Measurements from ENCODE around the gene AK4. TPM values are rescaled to one million over a fixed set of nuclear protein-coding genes. Genes with fewer than 3 reads are reported as not detected.

The AK4 gene
- total RNA-seq, 3 donors from 2014 or later (not counting 1 experiment from before 2014, with no cell fraction given), result 0.32 to 1.6 (median 0.75) TPM

DNA sequence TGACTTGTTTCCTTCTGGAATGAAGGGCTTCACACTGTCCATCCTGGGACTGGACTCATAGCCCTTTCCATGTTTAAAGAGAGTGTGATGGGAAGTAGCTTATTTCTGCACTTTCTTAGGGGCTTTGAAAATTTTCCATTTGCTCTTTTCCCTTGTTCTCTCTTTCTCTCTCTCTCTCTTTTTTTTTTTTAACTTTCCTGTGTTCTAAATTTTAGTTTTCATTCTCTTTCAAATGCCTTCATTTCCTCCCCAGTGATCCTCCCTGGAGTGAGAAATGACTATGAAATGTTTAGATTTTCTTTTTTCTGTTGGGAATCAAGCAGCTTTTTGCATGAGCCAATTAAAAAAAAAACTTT is 2.1 kb downstream of the AK4 start:
- no peaks in the 10 kb centered on the region for H3K36me3 Mint-ChIP-seq
- peaks cover 0 to 13% of the 10 kb centered on the region in 2 donors for H3K4me1 Mint-ChIP-seq
- Histone ChIP-seq H3K36me3 (ENCODE audit: control insufficient read depth, insufficient read depth, low read length) (no peaks in the 10 kb centered on the region), H3K9me3 (ENCODE audit: control insufficient read depth, insufficient read depth, low read length) (no peaks in the 10 kb centered on the region), H3K27ac (ENCODE audit: low read length) (no peak overlapping the region), H3K27me3 (ENCODE audit: control insufficient read depth, insufficient read depth, low read length) (peaks cover 12% of the 10 kb centered on the region), H3K4me3 (ENCODE audit: low read length) (no peak overlapping the region), H3K4me1 (ENCODE audit: control insufficient read depth, insufficient read depth, low read length) (peaks cover 14% of the 10 kb centered on the region)
- TF ChIP-seq, protein P1, sequence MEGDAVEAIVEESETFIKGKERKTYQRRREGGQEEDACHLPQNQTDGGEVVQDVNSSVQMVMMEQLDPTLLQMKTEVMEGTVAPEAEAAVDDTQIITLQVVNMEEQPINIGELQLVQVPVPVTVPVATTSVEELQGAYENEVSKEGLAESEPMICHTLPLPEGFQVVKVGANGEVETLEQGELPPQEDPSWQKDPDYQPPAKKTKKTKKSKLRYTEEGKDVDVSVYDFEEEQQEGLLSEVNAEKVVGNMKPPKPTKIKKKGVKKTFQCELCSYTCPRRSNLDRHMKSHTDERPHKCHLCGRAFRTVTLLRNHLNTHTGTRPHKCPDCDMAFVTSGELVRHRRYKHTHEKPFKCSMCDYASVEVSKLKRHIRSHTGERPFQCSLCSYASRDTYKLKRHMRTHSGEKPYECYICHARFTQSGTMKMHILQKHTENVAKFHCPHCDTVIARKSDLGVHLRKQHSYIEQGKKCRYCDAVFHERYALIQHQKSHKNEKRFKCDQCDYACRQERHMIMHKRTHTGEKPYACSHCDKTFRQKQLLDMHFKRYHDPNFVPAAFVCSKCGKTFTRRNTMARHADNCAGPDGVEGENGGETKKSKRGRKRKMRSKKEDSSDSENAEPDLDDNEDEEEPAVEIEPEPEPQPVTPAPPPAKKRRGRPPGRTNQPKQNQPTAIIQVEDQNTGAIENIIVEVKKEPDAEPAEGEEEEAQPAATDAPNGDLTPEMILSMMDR (IDR thresholded peaks at IDR 0.05), result no peak
- intact Hi-C loops (cut with micrococcal nuclease), result no loop called here
- no peak for ATAC-seq
- H3K9me3 Mint-ChIP-seq, result no peaks in the 10 kb centered on the region
- DNase-seq, result no peak
- peak overlapping the region; percentile 60 for H3K4me3 Mint-ChIP-seq
- H3K27me3 Mint-ChIP-seq (ENCODE audit: low read depth in 2 of 2), result peaks cover 45 to 51% of the 10 kb centered on the region in 2 donors
- H3K27ac Mint-ChIP-seq, result no peak overlapping the region

DNA sequence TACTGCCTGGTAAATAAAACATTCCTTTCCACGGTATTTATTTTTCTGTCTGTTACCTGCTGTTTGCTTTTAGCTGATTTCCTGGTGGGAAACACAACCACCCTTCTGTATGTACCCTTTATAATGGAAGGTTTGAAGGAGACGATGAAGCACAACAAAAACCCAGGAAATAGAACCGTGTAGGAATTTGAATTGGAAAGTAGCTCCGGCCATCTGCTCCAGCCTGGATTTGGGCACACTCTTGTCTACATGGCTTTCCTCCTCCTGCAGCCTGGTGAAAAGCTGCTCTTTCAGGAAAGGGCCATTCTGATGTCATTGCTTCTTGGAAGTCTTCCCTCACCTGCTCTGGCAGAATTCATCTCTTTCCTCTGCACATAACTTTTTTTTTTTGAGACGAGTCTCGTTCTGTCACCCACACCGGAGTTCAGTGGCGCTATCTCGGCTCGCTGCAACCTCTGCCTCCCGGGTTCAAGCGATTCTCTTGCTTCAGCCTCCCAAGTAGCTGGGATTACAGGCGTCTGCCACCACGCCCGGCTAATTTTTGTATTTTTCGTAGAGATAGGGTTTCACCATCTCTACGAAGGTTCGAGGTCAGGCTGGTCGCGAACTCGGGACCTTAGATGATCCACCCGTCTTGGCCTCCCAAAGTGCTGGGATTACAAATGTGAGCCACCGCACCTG is 2.7 kb downstream of the AK4 start:
- Histone ChIP-seq H3K4me3 (ENCODE audit: low read length) (no peak overlapping the region), H3K9me3 (ENCODE audit: control insufficient read depth, insufficient read depth, low read length) (no peaks in the 10 kb centered on the region), H3K36me3 (ENCODE audit: control insufficient read depth, insufficient read depth, low read length) (no peaks in the 10 kb centered on the region), H3K4me1 (ENCODE audit: control insufficient read depth, insufficient read depth, low read length) (peaks cover 14% of the 10 kb centered on the region), H3K27ac (ENCODE audit: low read length) (no peak overlapping the region), H3K27me3 (ENCODE audit: control insufficient read depth, insufficient read depth, low read length) (peaks cover 12% of the 10 kb centered on the region)
- Mint-ChIP-seq H3K36me3 (no peaks in the 10 kb centered on the region), H3K27ac (no peak overlapping the region), H3K4me3 (peak overlapping the region; percentile 17), H3K27me3 (ENCODE audit: low read depth in 2 of 2) (peaks cover 38 to 47% of the 10 kb centered on the region in 2 donors), H3K9me3 (no peaks in the 10 kb centered on the region), H3K4me1 (peaks cover 0 to 13% of the 10 kb centered on the region in 2 donors)
- DNase-seq, result no peak
- intact Hi-C loops (cut with micrococcal nuclease), result no loop called here
- no peak for ATAC-seq
- TF ChIP-seq, protein P1 (IDR thresholded peaks at IDR 0.05), result no peak
- WGBS (ENCODE audit: insufficient coverage), result 92% methylated on average over 23 of the region's 23 CpGs

DNA sequence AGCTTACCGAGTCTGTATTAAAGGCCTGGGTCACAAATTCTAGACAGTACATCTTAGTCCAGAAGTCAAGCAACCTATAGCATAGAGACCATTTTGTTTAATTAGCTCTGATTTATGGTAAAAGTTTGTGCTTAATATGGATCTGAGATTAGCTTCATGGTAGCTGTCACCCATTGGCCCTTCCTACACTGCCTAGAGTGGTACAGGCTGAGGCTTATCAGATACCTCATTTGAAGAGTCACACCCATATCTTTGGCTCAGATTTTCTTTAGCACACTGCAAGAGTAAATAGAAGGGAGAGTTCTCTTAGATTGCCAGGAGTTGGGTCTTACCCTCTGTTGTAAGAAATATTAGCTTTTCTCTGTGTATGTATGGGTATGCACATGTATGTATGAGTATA is 3.6 kb downstream of the AK4 start:
- no peaks in the 10 kb centered on the region for H3K36me3 Mint-ChIP-seq
- peak in 1 of 3 donors; percentile 32 for ATAC-seq
- Histone ChIP-seq H3K4me3 (ENCODE audit: low read length) (no peak overlapping the region), H3K9me3 (ENCODE audit: control insufficient read depth, insufficient read depth, low read length) (no peaks in the 10 kb centered on the region), H3K27ac (ENCODE audit: low read length) (no peak overlapping the region), H3K4me1 (ENCODE audit: control insufficient read depth, insufficient read depth, low read length) (peaks cover 14% of the 10 kb centered on the region), H3K36me3 (ENCODE audit: control insufficient read depth, insufficient read depth, low read length) (no peaks in the 10 kb centered on the region), H3K27me3 (ENCODE audit: control insufficient read depth, insufficient read depth, low read length) (peaks cover 12% of the 10 kb centered on the region)
- TF ChIP-seq, protein P1 (IDR thresholded peaks at IDR 0.05), result no peak
- intact Hi-C loops (cut with micrococcal nuclease), result no loop called here
- H3K9me3 Mint-ChIP-seq, result no peaks in the 10 kb centered on the region
- H3K4me3 Mint-ChIP-seq, result no peak overlapping the region
- no peak overlapping the region for H3K27ac Mint-ChIP-seq
- WGBS (ENCODE audit: insufficient coverage), result 100% methylated on average over 1 of the region's 1 CpG
- no peak for DNase-seq
- H3K4me1 Mint-ChIP-seq, result peaks cover 0 to 13% of the 10 kb centered on the region in 2 donors
- peaks cover 29 to 39% of the 10 kb centered on the region in 2 donors for H3K27me3 Mint-ChIP-seq (ENCODE audit: low read depth in 2 of 2)

DNA sequence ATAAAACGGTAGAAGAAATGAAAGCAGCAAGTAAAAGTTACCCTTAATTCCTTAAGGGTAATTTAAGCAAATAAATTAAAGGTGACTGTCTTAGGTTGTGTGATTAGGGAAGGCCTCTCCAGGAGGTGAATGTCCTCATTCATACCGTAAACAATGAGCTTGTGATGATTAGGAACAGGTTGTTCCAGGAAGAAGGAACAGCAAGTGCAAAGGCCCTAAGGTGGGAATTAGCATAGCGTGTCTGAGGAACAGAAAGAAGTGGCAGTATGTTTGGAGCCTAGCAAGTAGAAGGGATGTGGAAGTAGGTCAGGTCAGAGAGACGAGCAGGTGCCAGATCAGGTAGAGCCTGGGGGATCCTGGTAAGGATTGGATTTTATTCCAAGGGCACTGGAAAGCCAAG is 5.6 kb downstream of the AK4 start:
- Mint-ChIP-seq H3K4me3 (no peak overlapping the region), H3K27me3 (ENCODE audit: low read depth in 2 of 2) (peaks cover 31 to 32% of the 10 kb centered on the region in 2 donors), H3K9me3 (no peaks in the 10 kb centered on the region), H3K27ac (no peak overlapping the region), H3K4me1 (peaks cover 0 to 7% of the 10 kb centered on the region in 2 donors), H3K36me3 (no peaks in the 10 kb centered on the region)
- Histone ChIP-seq H3K9me3 (ENCODE audit: control insufficient read depth, insufficient read depth, low read length) (no peaks in the 10 kb centered on the region), H3K27ac (ENCODE audit: low read length) (no peak overlapping the region), H3K4me3 (ENCODE audit: low read length) (no peak overlapping the region), H3K36me3 (ENCODE audit: control insufficient read depth, insufficient read depth, low read length) (no peaks in the 10 kb centered on the region), H3K27me3 (ENCODE audit: control insufficient read depth, insufficient read depth, low read length) (peaks cover 7% of the 10 kb centered on the region), H3K4me1 (ENCODE audit: control insufficient read depth, insufficient read depth, low read length) (peaks cover 5% of the 10 kb centered on the region)
- 93% methylated on average over 4 of the region's 4 CpGs for WGBS (ENCODE audit: insufficient coverage)
- intact Hi-C loops (cut with micrococcal nuclease), result no loop called here
- DNase-seq (no peak), ATAC-seq (no peak)
- TF ChIP-seq, protein P1 (IDR thresholded peaks at IDR 0.05), result no peak

Measured in natural killer cell (primary cell).